A673 (cell line): ENCODE measurements around the gene DNAL4. TPM values are rescaled to one million over a fixed set of nuclear protein-coding genes. Genes with fewer than 3 reads are reported as not detected.

Source experiments
- BruUV-seq: library from RNA; stranded (reverse); fragments of 400-500 nt; replicated peaks from 2 replicates; lab custom pipeline; 2021; lab: Mats Ljungman, UMichigan
- CTCF ChIA-PET: fragments of 300-600 bp; sonication (Branson Sonifier 250); formaldehyde crosslinking; loops from one replicate; lab custom pipeline; 2022; ENCODE audit warnings: antibody characterized with exemption; lab: Charles Lee
- POLR2A ChIA-PET: fragments of 300-600 bp; sonication (Branson Sonifier 250); formaldehyde crosslinking; loops from one replicate; lab custom pipeline; 2022; ENCODE audit warnings: antibody characterized with exemption; ENCODE audit not compliant: low non-redundant PET; lab: Charles Lee
- DNase-seq: peaks from one replicate; pipeline ENCODE4 v3.0.0-alpha.2; 2015; ENCODE audit warnings: low spot score
- H3K27ac ChIP-seq: fragments of 200-600 bp; sonication (generic); 2 replicates; pipeline ENCODE4 v1.5.1; 2016; ENCODE audit warnings: mixed run types, low read depth, mild to moderate bottlenecking, mixed read lengths, antibody characterized with exemption, low read length; ENCODE audit not compliant: poor library complexity, severe bottlenecking
- H3K27me3 ChIP-seq: fragments of 200-600 bp; sonication (generic); replicated peaks from 2 replicates; pipeline ENCODE4 v1.6.1; 2017; ENCODE audit warnings: mixed run types, low read depth, mild to moderate bottlenecking, mixed read lengths, antibody characterized with exemption, low read length; ENCODE audit not compliant: insufficient read depth, poor library complexity
- H3K36me3 ChIP-seq: fragments of 200-600 bp; sonication (generic); 2 replicates; pipeline ENCODE4 v1.6.1; 2016; ENCODE audit warnings: mixed run types, mild to moderate bottlenecking, mixed read lengths, antibody characterized with exemption, low read length; ENCODE audit not compliant: insufficient read depth, poor library complexity, severe bottlenecking
- H3K4me1 ChIP-seq: fragments of 200-600 bp; sonication (generic); 2 replicates; pipeline ENCODE4 v1.6.1; 2017; ENCODE audit warnings: mixed run types, mild to moderate bottlenecking, mixed read lengths, antibody characterized with exemption, low read length; ENCODE audit not compliant: insufficient read depth, poor library complexity, severe bottlenecking
- H3K4me3 ChIP-seq: fragments of 200-600 bp; sonication (generic); 2 replicates; pipeline ENCODE4 v1.5.1; 2016; ENCODE audit warnings: low read depth, mixed run types, mild to moderate bottlenecking, mixed read lengths, low read length; ENCODE audit not compliant: poor library complexity, severe bottlenecking
- H3K9me3 ChIP-seq: fragments of 200-600 bp; sonication (generic); 2 replicates; pipeline ENCODE4 v1.6.1; 2016; ENCODE audit warnings: mixed run types, low read depth, mild to moderate bottlenecking, mixed read lengths, antibody characterized with exemption, low read length; ENCODE audit not compliant: poor library complexity, severe bottlenecking
- EZH2 ChIP-seq: fragments of 200-600 bp; sonication (generic); IDR thresholded peaks from 2 replicates; pipeline ENCODE4 v1.6.1; 2017; ENCODE audit warnings: borderline replicate concordance, low read depth, mild to moderate bottlenecking, mixed read lengths, antibody characterized with exemption, low read length; ENCODE audit not compliant: poor library complexity, severe bottlenecking
- intact Hi-C: fragments of 100-400 bp; cut with micrococcal nuclease; formaldehyde crosslinking; loops from one replicate; pipeline ENCODE4 v1.10.0; 2022; ENCODE audit not compliant: unreplicated experiment
- total RNA-seq: library from RNA; stranded (reverse); gene quantifications from 2 replicates; pipeline ENCODE4 v1.2.3, GENCODE V29; 2021
- TF ChIP-seq, protein P1 (sequence below): fragments of 300-800, 200-600 bp; sonication (generic); conservative IDR thresholded peaks from 2 replicates; pipeline ENCODE4 v1.5.1; 2017; ENCODE audit warnings: low read depth, mild to moderate bottlenecking, antibody characterized with exemption, low read length, moderate library complexity, mixed read lengths

DNAL4 gene
- total RNA-seq, 1 experiment from 2014 or later = 59.1 TPM

DNA sequence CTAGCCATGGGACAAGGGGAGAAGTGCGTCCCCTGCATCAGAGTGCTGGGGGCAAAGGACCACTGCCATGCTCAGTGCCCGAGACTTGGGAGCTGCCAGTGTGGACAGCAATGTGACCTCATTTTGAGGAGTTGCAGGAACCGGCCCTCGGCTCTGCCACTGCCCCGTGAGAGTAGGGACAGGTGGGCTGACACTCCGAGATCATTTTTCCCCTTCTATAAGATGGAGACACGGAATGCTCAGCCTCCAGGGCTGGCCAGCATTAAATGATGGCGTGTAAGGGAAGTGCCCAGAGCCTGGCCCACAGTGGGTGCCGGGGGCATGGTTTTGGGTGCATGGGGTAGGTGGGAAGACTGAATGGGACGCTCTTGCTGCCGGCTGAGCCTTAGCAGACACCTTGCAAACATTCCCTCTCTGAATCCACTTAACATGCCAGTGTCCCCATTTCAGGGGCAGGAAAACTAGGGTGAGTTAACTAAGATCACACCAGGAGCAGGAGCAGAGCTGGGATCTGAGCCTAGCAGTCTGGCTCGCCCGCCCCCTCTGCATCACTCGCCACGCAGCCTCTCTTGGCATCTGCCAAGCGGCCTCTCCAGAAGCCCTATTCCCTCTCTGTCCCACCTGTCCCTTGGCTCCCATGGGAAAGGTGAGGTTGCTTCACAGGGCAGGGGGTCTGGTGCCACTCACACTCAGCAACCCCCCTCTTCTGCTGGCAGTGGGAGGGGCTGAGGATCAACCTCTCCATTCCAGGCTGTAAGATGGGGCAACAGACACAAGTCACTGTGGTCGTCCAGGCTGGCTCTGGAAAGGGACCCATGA lies 36.3 kb upstream of the DNAL4 start:
- POLR2A ChIA-PET = no interaction called here
- BruUV-seq = no TSS peak
- DNase-seq = no peak
- H3K27me3 ChIP-seq = no peaks in the 10 kb centered on the region
- no peak overlapping the region for H3K27ac ChIP-seq
- H3K9me3 ChIP-seq = no peaks in the 10 kb centered on the region
- peaks cover 37% of the 10 kb centered on the region for H3K36me3 ChIP-seq
- intact Hi-C loops = no loop called here
- no peak overlapping the region for H3K4me3 ChIP-seq
- CTCF ChIA-PET = interaction anchor here (0.6 kb wide), 1 partner anchor 111 kb away, joined by 14 read pairs; no protein-coding TSS in a partner anchor
- TF ChIP-seq, protein P1, sequence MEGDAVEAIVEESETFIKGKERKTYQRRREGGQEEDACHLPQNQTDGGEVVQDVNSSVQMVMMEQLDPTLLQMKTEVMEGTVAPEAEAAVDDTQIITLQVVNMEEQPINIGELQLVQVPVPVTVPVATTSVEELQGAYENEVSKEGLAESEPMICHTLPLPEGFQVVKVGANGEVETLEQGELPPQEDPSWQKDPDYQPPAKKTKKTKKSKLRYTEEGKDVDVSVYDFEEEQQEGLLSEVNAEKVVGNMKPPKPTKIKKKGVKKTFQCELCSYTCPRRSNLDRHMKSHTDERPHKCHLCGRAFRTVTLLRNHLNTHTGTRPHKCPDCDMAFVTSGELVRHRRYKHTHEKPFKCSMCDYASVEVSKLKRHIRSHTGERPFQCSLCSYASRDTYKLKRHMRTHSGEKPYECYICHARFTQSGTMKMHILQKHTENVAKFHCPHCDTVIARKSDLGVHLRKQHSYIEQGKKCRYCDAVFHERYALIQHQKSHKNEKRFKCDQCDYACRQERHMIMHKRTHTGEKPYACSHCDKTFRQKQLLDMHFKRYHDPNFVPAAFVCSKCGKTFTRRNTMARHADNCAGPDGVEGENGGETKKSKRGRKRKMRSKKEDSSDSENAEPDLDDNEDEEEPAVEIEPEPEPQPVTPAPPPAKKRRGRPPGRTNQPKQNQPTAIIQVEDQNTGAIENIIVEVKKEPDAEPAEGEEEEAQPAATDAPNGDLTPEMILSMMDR = no peak
- TF ChIP-seq EZH2 = no peak
- H3K4me1 ChIP-seq = peaks cover 10% of the 10 kb centered on the region

DNA sequence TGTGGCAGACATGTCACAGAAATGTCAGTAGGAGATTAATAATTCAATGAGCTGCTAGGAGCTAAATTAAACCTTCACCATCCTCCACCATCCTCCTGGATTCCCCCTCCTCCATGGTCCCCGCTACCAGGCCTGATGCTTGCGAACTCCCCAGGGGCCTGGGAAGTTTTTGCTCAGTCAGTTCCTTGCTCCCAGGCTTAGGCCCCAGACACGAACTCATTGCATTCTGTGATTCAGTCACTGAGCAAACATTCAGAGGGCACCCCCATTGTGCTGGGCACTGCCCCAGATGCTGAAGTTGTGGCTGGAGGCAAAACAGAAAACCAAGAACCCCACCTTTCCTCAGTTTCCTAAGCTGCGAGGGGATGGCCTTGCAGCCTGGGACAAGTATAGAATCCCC lies 35.5 kb upstream of the DNAL4 start:
- ChIA-PET POLR2A (no interaction called here), CTCF (no interaction called here)
- BruUV-seq = no TSS peak

DNA sequence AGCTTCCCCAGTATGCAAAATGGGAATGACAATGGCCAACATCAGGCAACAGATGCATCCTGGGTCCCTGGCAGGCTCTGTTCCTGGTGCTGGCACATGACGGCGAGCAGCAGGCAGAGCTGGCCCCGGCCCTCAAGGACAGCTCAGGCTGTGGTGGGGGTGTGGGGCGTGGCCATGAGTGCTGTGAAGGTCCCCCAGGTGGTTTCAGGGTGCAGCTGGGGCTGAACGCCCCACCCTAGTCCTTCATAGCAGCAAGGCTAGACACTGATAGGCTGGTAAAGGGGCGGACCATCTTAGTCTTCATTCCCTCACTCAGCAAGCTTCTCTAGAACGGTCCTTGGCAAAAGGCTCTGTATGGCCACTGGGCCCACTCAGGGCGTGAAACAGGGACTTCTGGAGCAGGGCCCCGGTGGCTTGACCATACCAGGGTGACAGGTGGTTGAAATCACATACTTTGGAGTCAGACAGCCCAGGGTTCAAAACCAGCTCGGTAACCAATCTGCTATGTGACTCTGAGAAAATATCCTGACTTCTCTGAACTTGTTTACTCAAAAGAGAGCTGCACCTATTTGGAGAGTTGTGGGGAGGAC lies 34.8 kb upstream of the DNAL4 start:
- CTCF ChIA-PET = no interaction called here
- TF ChIP-seq, protein P1 = no peak
- TF ChIP-seq EZH2 = no peak
- POLR2A ChIA-PET = no interaction called here
- no TSS peak for BruUV-seq
- H3K4me1 ChIP-seq = peaks cover 10% of the 10 kb centered on the region
- peaks cover 41% of the 10 kb centered on the region for H3K36me3 ChIP-seq
- H3K27me3 ChIP-seq = no peaks in the 10 kb centered on the region
- intact Hi-C loops = no loop called here
- no peaks in the 10 kb centered on the region for H3K9me3 ChIP-seq
- no peak overlapping the region for H3K27ac ChIP-seq
- no peak for DNase-seq
- H3K4me3 ChIP-seq = no peak overlapping the region

More for the DNA sequence above, 35.5 kb upstream of the DNAL4 start:
- intact Hi-C loops = no loop called here
- Histone ChIP-seq H3K9me3 (no peaks in the 10 kb centered on the region), H3K4me3 (no peak overlapping the region), H3K27ac (no peak overlapping the region), H3K36me3 (peaks cover 34% of the 10 kb centered on the region), H3K27me3 (no peaks in the 10 kb centered on the region), H3K4me1 (peaks cover 10% of the 10 kb centered on the region)
- DNase-seq = no peak
- TF ChIP-seq, protein P1 = no peak
- no peak for TF ChIP-seq EZH2
